Skin epidermis (tissue), 12 donors: Measurements from ENCODE around the gene C4orf50.

ENCODE experiments used
- H3K27ac ChIP-seq, 21 experiments: fragments of 200-600 bp; sonication (generic) in 11 of 21; one replicate each; pipeline ENCODE4 v1.5.0; 2020; ENCODE audit warnings: mild to moderate bottlenecking in 3 of 21, inconsistent platforms in 2 of 21, moderate library complexity in 2 of 21
- H3K4me3 ChIP-seq, 7 experiments: fragments of 200-600 bp; sonication (generic) in 2 of 7; one replicate each; pipeline ENCODE4 v1.5.0; 2020; ENCODE audit warnings: inconsistent platforms in 2 of 7, mild to moderate bottlenecking in 2 of 7, moderate library complexity in 1 of 7

Gene C4orf50

GRCh38 chr4:6044805-6045204, 26.6 kb upstream of the C4orf50 start:
- no peak overlapping the region for H3K27ac ChIP-seq
- H3K4me3 ChIP-seq, result no peak overlapping the region

- Histone ChIP-seq H3K4me3 (no peak overlapping the region), H3K27ac (no peak overlapping the region)
These were observed 26.0 kb upstream of the C4orf50 start for GRCh38 chr4:6044276-6044675.

DNA sequence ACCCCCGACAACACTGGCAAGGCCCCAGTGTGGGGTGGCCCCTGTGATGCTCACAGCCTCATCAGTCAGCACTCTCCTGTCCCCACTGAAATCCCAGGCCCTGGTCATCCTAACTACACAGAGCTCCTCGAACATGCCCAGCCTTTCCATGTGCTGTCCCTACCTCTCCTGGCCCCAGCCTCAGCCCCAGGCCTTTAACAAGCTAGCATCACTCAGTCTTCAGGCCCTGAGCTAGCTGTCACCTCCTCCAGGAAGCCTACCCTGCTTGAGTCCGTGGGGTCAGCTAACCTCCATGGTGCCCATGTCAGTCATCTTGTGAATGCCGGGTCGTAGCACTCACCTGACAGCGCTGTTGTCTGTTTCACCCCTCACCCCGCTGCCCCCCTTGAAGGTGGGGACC, 25.6 kb upstream of the C4orf50 start:
- H3K4me3 ChIP-seq, result no peak overlapping the region
- H3K27ac ChIP-seq, result no peak overlapping the region

DNA sequence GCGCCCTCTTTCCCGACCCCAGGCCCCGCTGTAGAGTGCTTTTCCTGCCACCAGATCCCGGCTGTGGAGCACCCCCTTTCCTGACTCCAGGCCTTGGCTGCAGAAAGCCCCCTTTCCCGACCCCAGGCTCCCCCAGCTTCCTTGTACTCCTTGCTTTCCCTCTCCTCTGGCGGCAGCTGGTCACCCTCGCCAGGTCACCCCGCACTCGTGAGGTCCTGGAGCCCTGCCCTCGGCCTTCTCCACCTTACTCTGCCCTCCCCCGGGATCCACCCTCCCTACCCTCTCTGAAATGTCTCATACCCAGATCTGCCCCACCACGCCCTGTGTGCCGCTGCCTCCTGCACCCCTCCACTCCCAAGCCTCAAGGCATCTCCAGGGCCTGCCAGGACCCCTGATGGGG, 25.0 kb upstream of the C4orf50 start:
- Histone ChIP-seq H3K27ac (no peak overlapping the region), H3K4me3 (no peak overlapping the region)

GRCh38 chr4:6042293-6043063, 24.2 kb upstream of the C4orf50 start:
- Histone ChIP-seq H3K4me3 (no peak overlapping the region), H3K27ac (no peak overlapping the region)

DNA sequence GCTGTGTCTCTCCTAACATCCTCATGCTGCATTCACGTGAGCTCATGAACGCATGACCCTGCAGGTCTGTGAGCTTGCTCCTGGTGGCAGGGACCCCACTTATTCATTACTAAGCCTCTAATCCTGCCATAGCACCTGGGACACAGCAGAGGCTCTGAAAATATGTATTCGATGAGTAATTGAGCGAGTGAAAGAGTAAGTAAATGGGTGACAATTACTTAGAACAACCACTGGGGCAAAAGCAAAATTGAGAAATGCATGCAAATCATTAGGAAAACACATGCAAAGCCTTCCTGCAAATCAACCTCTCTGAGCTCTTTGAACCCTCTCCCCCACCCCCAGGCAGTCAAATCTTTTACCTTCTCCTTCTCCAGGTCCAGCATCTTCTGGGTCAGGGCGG, 23.6 kb upstream of the C4orf50 start:
- Histone ChIP-seq H3K4me3 (no peak overlapping the region), H3K27ac (no peak overlapping the region)

GRCh38 chr4:6038711-6039110, 20.5 kb upstream of the C4orf50 start:
- Histone ChIP-seq H3K4me3 (no peak overlapping the region), H3K27ac (no peak overlapping the region)

GRCh38 chr4:6035786-6036185, 17.6 kb upstream of the C4orf50 start:
- H3K27ac ChIP-seq, result no peak overlapping the region
- no peak overlapping the region for H3K4me3 ChIP-seq

- Histone ChIP-seq H3K4me3 (no peak overlapping the region), H3K27ac (no peak overlapping the region)
These were observed 15.2 kb upstream of the C4orf50 start for GRCh38 chr4:6033381-6033780.

- Histone ChIP-seq H3K27ac (no peak overlapping the region), H3K4me3 (no peak overlapping the region)
These were observed 14.3 kb upstream of the C4orf50 start for GRCh38 chr4:6032249-6033244.

DNA sequence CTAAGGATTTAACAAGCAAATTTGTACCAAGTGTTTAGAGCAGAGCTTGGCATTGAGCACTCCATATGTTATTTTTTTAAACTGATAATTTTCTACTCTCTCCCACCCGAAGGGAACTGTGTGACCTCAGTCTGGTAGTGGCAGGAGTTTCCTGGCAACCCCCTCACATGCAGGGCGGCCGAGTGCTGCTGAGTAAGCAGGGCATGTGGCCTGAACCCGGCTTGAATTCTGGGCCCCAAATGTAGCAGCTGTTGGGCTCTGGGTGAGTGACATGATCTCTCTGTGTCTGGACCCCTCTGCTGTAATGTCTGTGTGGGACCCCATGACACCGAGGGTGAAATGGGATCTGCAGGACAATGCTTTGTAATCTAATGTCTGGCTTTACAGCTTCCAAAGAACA, 13.6 kb upstream of the C4orf50 start:
- H3K4me3 ChIP-seq, result no peak overlapping the region
- H3K27ac ChIP-seq, result no peak overlapping the region

DNA sequence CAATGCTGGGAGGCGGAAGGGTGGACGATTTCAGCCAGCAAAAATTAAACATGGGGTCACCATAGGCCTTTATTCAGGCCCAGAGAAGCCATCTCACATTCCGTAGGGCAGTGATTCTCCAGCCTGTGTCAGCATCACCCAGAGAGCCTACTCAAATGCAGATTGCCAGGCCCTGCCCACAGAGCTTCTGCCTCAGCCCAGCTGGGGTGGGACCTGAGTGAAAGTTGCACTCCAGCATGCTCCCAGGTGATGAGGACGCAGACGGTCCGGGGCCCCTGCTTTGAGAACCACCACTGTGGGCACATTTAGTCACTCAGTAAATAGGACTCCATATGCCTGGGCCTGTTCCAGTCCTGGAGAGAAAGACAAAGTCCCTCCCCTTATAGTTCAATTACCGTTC, 12.4 kb upstream of the C4orf50 start:
- no peak overlapping the region for H3K27ac ChIP-seq

DNA sequence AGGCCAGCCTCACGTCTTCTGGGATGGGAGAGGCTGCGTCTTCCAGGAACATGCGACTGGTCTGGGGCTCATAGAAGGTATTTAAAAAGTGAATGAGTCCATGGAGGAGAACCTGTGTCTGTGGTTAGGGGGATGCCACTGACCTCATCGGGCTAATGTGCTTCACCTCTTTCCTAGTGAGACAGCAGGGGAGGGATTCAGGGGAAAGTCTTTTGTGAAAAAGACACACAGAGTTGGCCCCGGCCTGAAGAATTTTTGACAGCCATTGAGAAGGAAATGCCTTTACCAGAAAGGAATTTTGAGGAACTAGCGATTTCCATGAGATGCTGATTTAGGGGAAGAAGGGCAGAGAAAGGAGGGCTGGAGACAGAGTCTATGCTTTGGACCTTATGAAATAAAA, 11.0 kb upstream of the C4orf50 start:
- no peak overlapping the region for H3K27ac ChIP-seq
- no peak overlapping the region for H3K4me3 ChIP-seq

More for the DNA sequence above, 12.4 kb upstream of the C4orf50 start:
- no peak overlapping the region for H3K4me3 ChIP-seq

DNA sequence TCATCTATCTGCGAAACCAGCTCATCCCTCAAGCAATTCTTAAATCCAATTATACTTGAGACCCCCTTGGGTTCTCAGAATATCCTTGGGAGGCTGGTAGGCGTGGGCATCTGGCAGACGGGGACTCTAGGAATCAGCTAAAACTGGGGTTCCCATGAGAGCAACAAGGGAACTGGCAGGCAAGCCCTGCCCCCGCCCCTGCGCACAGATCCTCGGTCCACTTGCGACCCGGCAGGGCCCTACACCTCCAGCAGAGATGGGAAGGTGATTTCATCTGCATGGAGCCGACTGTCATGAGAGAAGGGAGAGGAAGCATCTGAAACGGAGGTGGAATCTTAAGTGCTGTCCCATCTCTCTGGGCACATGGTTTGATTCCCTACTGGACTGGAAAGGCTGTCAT, 9.9 kb upstream of the C4orf50 start:
- H3K27ac ChIP-seq, result no peak overlapping the region
- H3K4me3 ChIP-seq, result no peak overlapping the region

GRCh38 chr4:6027392-6027791, 9.2 kb upstream of the C4orf50 start:
- H3K4me3 ChIP-seq, result no peak overlapping the region
- H3K27ac ChIP-seq, result no peak overlapping the region

- Histone ChIP-seq H3K27ac (no peak overlapping the region), H3K4me3 (no peak overlapping the region)
These were observed 6.2 kb upstream of the C4orf50 start for GRCh38 chr4:6024313-6024960.

GRCh38 chr4:6023731-6024130, 5.5 kb upstream of the C4orf50 start:
- Histone ChIP-seq H3K4me3 (no peak overlapping the region), H3K27ac (no peak overlapping the region)

DNA sequence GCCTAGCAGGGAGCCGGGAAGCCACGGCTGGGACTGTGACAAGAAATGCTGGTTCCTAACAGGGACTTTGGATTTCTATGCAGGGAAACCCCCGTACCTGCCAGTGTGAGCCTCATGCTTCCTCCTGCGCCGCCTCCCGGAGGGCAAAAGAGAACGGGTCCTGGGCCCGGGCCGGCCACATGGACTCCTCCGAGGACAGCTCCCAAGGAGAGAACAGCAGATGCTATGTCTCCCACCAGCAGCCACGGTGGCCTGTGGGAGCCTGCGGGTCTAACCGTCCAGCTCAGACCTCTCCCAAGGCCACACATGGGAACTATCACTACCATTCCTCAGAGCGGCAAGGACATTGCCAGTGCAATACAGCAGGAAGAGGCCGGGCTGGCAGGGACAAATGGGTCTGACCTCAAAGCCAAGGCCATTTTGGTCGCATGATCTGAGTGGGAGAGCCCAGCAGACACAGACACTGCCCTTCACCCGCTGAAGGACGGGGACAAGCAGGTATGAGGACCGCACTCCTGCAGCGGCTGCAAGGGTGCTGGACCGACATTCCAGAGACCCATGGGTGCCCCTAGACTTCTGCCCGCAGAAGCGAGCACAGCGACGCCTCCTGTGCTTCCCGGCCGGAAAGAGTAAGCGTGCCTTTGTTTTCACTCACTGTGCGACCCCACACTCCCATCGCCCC, 4.5 kb upstream of the C4orf50 start:
- no peak overlapping the region for H3K27ac ChIP-seq
- H3K4me3 ChIP-seq, result no peak overlapping the region

- H3K27ac ChIP-seq, result no peak overlapping the region
- no peak overlapping the region for H3K4me3 ChIP-seq
These were observed 3.8 kb upstream of the C4orf50 start for GRCh38 chr4:6021831-6022606.
